A673 (cell line): ENCODE data around the gene LARP1. TPM values are rescaled to one million over a fixed set of nuclear protein-coding genes. Genes with fewer than 3 reads are reported as not detected.
"Not testable (repeated sequence)": the region's sequence is repeated elsewhere in the genome, so short reads cannot be mapped to it uniquely, and the experiment has no call there.

ENCODE experiments used
- BruUV-seq: library from RNA; stranded (reverse); fragments of 400-500 nt; replicated peaks from 2 replicates; lab custom pipeline; 2021; lab: Mats Ljungman, UMichigan
- CTCF ChIA-PET: fragments of 300-600 bp; sonication (Branson Sonifier 250); formaldehyde crosslinking; loops from one replicate; lab custom pipeline; 2022; ENCODE audit warnings: antibody characterized with exemption; lab: Charles Lee
- POLR2A ChIA-PET: fragments of 300-600 bp; sonication (Branson Sonifier 250); formaldehyde crosslinking; loops from one replicate; lab custom pipeline; 2022; ENCODE audit warnings: antibody characterized with exemption; ENCODE audit not compliant: low non-redundant PET; lab: Charles Lee
- DNase-seq: peaks from one replicate; pipeline ENCODE4 v3.0.0-alpha.2; 2015; ENCODE audit warnings: low spot score
- H3K27ac ChIP-seq: fragments of 200-600 bp; sonication (generic); 2 replicates; pipeline ENCODE4 v1.5.1; 2016; ENCODE audit warnings: mixed run types, low read depth, mild to moderate bottlenecking, mixed read lengths, antibody characterized with exemption, low read length; ENCODE audit not compliant: poor library complexity, severe bottlenecking
- H3K27me3 ChIP-seq: fragments of 200-600 bp; sonication (generic); replicated peaks from 2 replicates; pipeline ENCODE4 v1.6.1; 2017; ENCODE audit warnings: mixed run types, low read depth, mild to moderate bottlenecking, mixed read lengths, antibody characterized with exemption, low read length; ENCODE audit not compliant: insufficient read depth, poor library complexity
- H3K36me3 ChIP-seq: fragments of 200-600 bp; sonication (generic); 2 replicates; pipeline ENCODE4 v1.6.1; 2016; ENCODE audit warnings: mixed run types, mild to moderate bottlenecking, mixed read lengths, antibody characterized with exemption, low read length; ENCODE audit not compliant: insufficient read depth, poor library complexity, severe bottlenecking
- H3K4me1 ChIP-seq: fragments of 200-600 bp; sonication (generic); 2 replicates; pipeline ENCODE4 v1.6.1; 2017; ENCODE audit warnings: mixed run types, mild to moderate bottlenecking, mixed read lengths, antibody characterized with exemption, low read length; ENCODE audit not compliant: insufficient read depth, poor library complexity, severe bottlenecking
- H3K4me3 ChIP-seq: fragments of 200-600 bp; sonication (generic); 2 replicates; pipeline ENCODE4 v1.5.1; 2016; ENCODE audit warnings: low read depth, mixed run types, mild to moderate bottlenecking, mixed read lengths, low read length; ENCODE audit not compliant: poor library complexity, severe bottlenecking
- H3K9me3 ChIP-seq: fragments of 200-600 bp; sonication (generic); 2 replicates; pipeline ENCODE4 v1.6.1; 2016; ENCODE audit warnings: mixed run types, low read depth, mild to moderate bottlenecking, mixed read lengths, antibody characterized with exemption, low read length; ENCODE audit not compliant: poor library complexity, severe bottlenecking
- CTCF ChIP-seq: fragments of 300-800, 200-600 bp; sonication (generic); conservative IDR thresholded peaks from 2 replicates; pipeline ENCODE4 v1.5.1; 2017; ENCODE audit warnings: low read depth, mild to moderate bottlenecking, antibody characterized with exemption, low read length, moderate library complexity, mixed read lengths
- EZH2 ChIP-seq: fragments of 200-600 bp; sonication (generic); IDR thresholded peaks from 2 replicates; pipeline ENCODE4 v1.6.1; 2017; ENCODE audit warnings: borderline replicate concordance, low read depth, mild to moderate bottlenecking, mixed read lengths, antibody characterized with exemption, low read length; ENCODE audit not compliant: poor library complexity, severe bottlenecking
- intact Hi-C: fragments of 100-400 bp; cut with micrococcal nuclease; formaldehyde crosslinking; loops from one replicate; pipeline ENCODE4 v1.10.0; 2022; ENCODE audit not compliant: unreplicated experiment
- total RNA-seq: library from RNA; stranded (reverse); gene quantifications from 2 replicates; pipeline ENCODE4 v1.2.3, GENCODE V29; 2021

Gene LARP1
- total RNA-seq, 1 experiment from 2014 or later = 257 TPM

GRCh38 chr5:154734370-154735248 is 20.6 kb upstream of the LARP1 start:
- Histone ChIP-seq H3K9me3 (no peaks in the 10 kb centered on the region), H3K4me1 (no peaks in the 10 kb centered on the region), H3K27me3 (no peaks in the 10 kb centered on the region), H3K27ac (no peak overlapping the region), H3K36me3 (no peaks in the 10 kb centered on the region), H3K4me3 (no peak overlapping the region)
- CTCF ChIA-PET = no interaction called here
- no TSS peak for BruUV-seq
- POLR2A ChIA-PET = no interaction called here
- intact Hi-C loops = no loop called here
- TF ChIP-seq EZH2 (no peak), CTCF (no peak)
- DNase-seq = no peak

GRCh38 chr5:154735362-154735761 is 19.8 kb upstream of the LARP1 start:
- H3K27me3 ChIP-seq, H3K4me3 ChIP-seq, H3K9me3 ChIP-seq, CTCF ChIA-PET, intact Hi-C loops, H3K36me3 ChIP-seq, POLR2A ChIA-PET, H3K27ac ChIP-seq, DNase-seq, BruUV-seq, H3K4me1 ChIP-seq: not testable (repeated sequence)

GRCh38 chr5:154736372-154736771 is 18.8 kb upstream of the LARP1 start:
- intact Hi-C loops, CTCF ChIA-PET, POLR2A ChIA-PET: not testable (repeated sequence)

GRCh38 chr5:154737667-154738320 is 17.4 kb upstream of the LARP1 start:
- TF ChIP-seq CTCF (no peak), EZH2 (no peak)
- no peak for DNase-seq
- H3K9me3 ChIP-seq = no peaks in the 10 kb centered on the region
- no peaks in the 10 kb centered on the region for H3K4me1 ChIP-seq
- intact Hi-C loops = no loop called here
- no TSS peak for BruUV-seq
- CTCF ChIA-PET = no interaction called here
- POLR2A ChIA-PET = interaction anchor here (0.6 kb wide), 1 partner anchor 20 kb away, joined by 3 read pairs; no protein-coding TSS in a partner anchor
- H3K4me3 ChIP-seq = no peak overlapping the region
- H3K27ac ChIP-seq = no peak overlapping the region
- H3K36me3 ChIP-seq = no peaks in the 10 kb centered on the region
- H3K27me3 ChIP-seq = no peaks in the 10 kb centered on the region

More at GRCh38 chr5:154736372-154736771, 18.8 kb upstream of the LARP1 start:
- not testable (repeated sequence) for H3K27ac ChIP-seq, H3K4me3 ChIP-seq, H3K36me3 ChIP-seq, DNase-seq, H3K27me3 ChIP-seq, H3K4me1 ChIP-seq, BruUV-seq, H3K9me3 ChIP-seq
